ENCODE measurements around the gene ACBD4.
"Not testable (repeated sequence)": the region's sequence is repeated elsewhere in the genome, so short reads cannot be mapped to it uniquely, and the experiment has no call there.

Gene ACBD4

GRCh38 chr17:45119964-45120363, 15.5 kb upstream of the ACBD4 start:
- no peak for DNase-seq (ENCODE audit: low read depth)

GRCh38 chr17:45120558-45120957, 14.9 kb upstream of the ACBD4 start:
- DNase-seq (ENCODE audit: low read depth) = no peak

- no peak for DNase-seq (ENCODE audit: low read depth)
Observed at GRCh38 chr17:45121055-45121454, 14.4 kb upstream of the ACBD4 start.

GRCh38 chr17:45123076-45123770, 12.3 kb upstream of the ACBD4 start:
- no peak for DNase-seq (ENCODE audit: low read depth)

GRCh38 chr17:45123930-45124796, 11.3 kb upstream of the ACBD4 start:
- no peak for DNase-seq (ENCODE audit: low read depth)

- not testable (repeated sequence) for DNase-seq (ENCODE audit: low read depth)
Observed at GRCh38 chr17:45124797-45125122, 10.7 kb upstream of the ACBD4 start.

- no peak for DNase-seq (ENCODE audit: low read depth)
Observed at GRCh38 chr17:45125509-45125908, 10.0 kb upstream of the ACBD4 start.

- no peak for DNase-seq (ENCODE audit: low read depth)
Observed at GRCh38 chr17:45127207-45127547, 8.3 kb upstream of the ACBD4 start.

GRCh38 chr17:45127548-45128300, 7.8 kb upstream of the ACBD4 start:
- no peak for DNase-seq (ENCODE audit: low read depth)

- DNase-seq (ENCODE audit: low read depth) = no peak
Observed at GRCh38 chr17:45128331-45128730, 7.2 kb upstream of the ACBD4 start.

- DNase-seq (ENCODE audit: low read depth) = no peak
Observed at GRCh38 chr17:45128989-45129388, 6.5 kb upstream of the ACBD4 start.

GRCh38 chr17:45129426-45129939, 6.0 kb upstream of the ACBD4 start:
- no peak for DNase-seq (ENCODE audit: low read depth)

GRCh38 chr17:45129940-45130680, 5.4 kb upstream of the ACBD4 start:
- no peak for DNase-seq (ENCODE audit: low read depth)

GRCh38 chr17:45130681-45131615, 4.5 kb upstream of the ACBD4 start:
- DNase-seq (ENCODE audit: low read depth) = no peak

GRCh38 chr17:45131616-45132319, 3.7 kb upstream of the ACBD4 start:
- no peak for DNase-seq (ENCODE audit: low read depth)

- no peak for DNase-seq (ENCODE audit: low read depth)
Observed at GRCh38 chr17:45132320-45132571, 3.2 kb upstream of the ACBD4 start, which contains the start of gene PLCD3. Gene PLCD3, minus strand, starts transcription at chr17:45132515. Its CDS starts 105 bp downstream, at chr17:45132410.

GRCh38 chr17:45132572-45133463, 2.7 kb upstream of the ACBD4 start:
- no peak for DNase-seq (ENCODE audit: low read depth)

GRCh38 chr17:45135978-45136791, 698 bp downstream of the ACBD4 start:
- DNase-seq (ENCODE audit: low read depth) = no peak

All from stimulated activated CD8-positive, alpha-beta memory T cell treated with anti-CD3 and anti-CD28 coated beads, Interleukin-15, amount 100 ng/mL, for 1 hour (primary cell).